ENCODE results near the gene GRM7. TPM values are rescaled to one million over a fixed set of nuclear protein-coding genes. Genes with fewer than 3 reads are reported as not detected.
A peak's percentile ranks its signal among the peaks of the same experiment; 100 is the strongest.

GRM7 gene
- total and polyA plus RNA-seq, 4 donors = 0.20 to 1.3 (median 0.80) TPM

DNA sequence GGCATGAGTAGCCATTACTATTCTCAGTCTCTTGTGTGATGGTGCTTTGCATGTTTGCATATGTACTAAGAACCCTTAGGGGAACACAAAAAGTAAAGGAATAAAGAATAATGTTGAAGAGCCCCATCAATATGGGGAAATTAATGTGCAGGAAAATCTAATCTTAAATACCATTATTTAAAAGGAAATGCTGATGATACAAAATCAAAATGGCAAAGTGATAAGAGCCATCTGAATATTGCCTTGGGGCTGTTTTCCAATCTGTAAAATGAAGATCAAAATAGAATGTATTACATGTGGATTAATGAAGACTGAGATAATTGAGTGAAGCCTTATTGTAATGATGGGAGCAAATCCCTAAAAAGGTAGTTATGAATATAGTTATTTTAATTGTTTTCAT lies 771.4 kb downstream of the GRM7 start:
- H3K9me3 ChIP-seq (ENCODE audit: control insufficient read depth in 4 of 4, insufficient read depth in 3 of 4, low read length in 3 of 4) = no peaks in the 10 kb centered on the region
- ATAC-seq (ENCODE audit: insufficient read depth, low FRiP score) (no peak), DNase-seq (no peak)
- no peaks in the 10 kb centered on the region for H3K36me3 ChIP-seq (ENCODE audit: control insufficient read depth in 4 of 4, insufficient read depth in 4 of 4, low read length in 4 of 4)
- H3K27ac ChIP-seq (ENCODE audit: low read depth in 1 of 2, low read length in 1 of 2) = no peak overlapping the region
- no peaks in the 10 kb centered on the region for H3K27me3 ChIP-seq (ENCODE audit: control insufficient read depth in 3 of 3, insufficient read depth in 3 of 3, low read length in 2 of 3)
- TF ChIP-seq, protein P1, sequence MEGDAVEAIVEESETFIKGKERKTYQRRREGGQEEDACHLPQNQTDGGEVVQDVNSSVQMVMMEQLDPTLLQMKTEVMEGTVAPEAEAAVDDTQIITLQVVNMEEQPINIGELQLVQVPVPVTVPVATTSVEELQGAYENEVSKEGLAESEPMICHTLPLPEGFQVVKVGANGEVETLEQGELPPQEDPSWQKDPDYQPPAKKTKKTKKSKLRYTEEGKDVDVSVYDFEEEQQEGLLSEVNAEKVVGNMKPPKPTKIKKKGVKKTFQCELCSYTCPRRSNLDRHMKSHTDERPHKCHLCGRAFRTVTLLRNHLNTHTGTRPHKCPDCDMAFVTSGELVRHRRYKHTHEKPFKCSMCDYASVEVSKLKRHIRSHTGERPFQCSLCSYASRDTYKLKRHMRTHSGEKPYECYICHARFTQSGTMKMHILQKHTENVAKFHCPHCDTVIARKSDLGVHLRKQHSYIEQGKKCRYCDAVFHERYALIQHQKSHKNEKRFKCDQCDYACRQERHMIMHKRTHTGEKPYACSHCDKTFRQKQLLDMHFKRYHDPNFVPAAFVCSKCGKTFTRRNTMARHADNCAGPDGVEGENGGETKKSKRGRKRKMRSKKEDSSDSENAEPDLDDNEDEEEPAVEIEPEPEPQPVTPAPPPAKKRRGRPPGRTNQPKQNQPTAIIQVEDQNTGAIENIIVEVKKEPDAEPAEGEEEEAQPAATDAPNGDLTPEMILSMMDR (IDR thresholded peaks at IDR 0.05; ENCODE audit: control extremely low read depth, extremely low read depth) = no peak
- H3K9ac ChIP-seq (ENCODE audit: insufficient read depth in 1 of 2, low read length in 2 of 2) = no peak overlapping the region
- H3K4me1 ChIP-seq (ENCODE audit: control insufficient read depth in 5 of 5, insufficient read depth in 5 of 5, low read length in 5 of 5) = peaks cover 0 to 17% (median 0%) of the 10 kb centered on the region in 5 donors
- H3K4me3 ChIP-seq = no peak overlapping the region

DNA sequence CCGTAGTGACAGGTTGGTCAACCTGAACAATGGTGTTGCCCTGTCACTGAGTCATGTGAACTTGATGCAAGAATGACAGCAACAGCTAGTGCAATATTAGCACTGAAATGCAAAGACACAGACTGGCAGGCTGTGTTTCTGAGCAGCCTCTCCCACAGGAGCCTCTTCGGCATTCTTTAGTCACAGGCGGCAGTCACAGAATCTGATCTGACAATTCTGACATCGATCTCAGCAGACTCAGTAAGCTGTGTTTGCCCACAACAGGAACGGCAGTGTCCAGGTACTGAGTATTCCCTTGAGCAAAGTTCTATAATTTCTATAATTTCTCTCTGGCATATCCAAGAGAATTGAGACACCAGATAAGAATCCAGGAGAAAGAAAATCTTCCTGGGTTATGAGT lies 776.8 kb downstream of the GRM7 start:
- TF ChIP-seq, protein P1 (IDR thresholded peaks at IDR 0.05; ENCODE audit: control extremely low read depth, extremely low read depth) = no peak
- Histone ChIP-seq H3K9ac (ENCODE audit: insufficient read depth in 1 of 2, low read length in 2 of 2) (no peak overlapping the region), H3K9me3 (ENCODE audit: control insufficient read depth in 4 of 4, insufficient read depth in 3 of 4, low read length in 3 of 4) (peaks cover 0 to 2% (median 0%) of the 10 kb centered on the region in 4 donors), H3K27me3 (ENCODE audit: control insufficient read depth in 3 of 3, insufficient read depth in 3 of 3, low read length in 2 of 3) (no peaks in the 10 kb centered on the region), H3K4me3 (no peak overlapping the region), H3K27ac (ENCODE audit: low read depth in 1 of 2, low read length in 1 of 2) (no peak overlapping the region), H3K36me3 (ENCODE audit: control insufficient read depth in 4 of 4, insufficient read depth in 4 of 4, low read length in 4 of 4) (no peaks in the 10 kb centered on the region), H3K4me1 (ENCODE audit: control insufficient read depth in 5 of 5, insufficient read depth in 5 of 5, low read length in 5 of 5) (no peaks in the 10 kb centered on the region)
- 69 to 82% methylated on average over 5 of the region's 5 CpGs for WGBS, 2 donors
- DNase-seq = no peak
- no peak for ATAC-seq (ENCODE audit: insufficient read depth, low FRiP score)

DNA sequence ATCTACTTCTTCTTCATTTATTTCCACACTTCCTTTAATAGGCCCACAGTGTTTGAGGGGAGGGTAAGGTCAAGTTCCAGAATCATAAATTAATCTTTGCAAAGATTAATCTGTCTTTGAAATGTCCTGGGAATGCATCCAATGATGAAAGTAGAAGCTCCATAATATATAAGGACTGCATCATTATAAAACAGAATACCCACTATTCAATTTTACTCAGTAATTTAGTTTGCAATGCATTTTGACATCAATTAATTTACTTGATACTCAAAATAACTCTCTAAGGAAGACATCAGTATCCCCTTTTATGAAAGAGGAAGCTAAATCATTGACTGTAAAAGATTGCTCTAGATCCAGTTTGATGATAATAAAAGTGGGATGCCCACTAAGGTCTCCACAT lies 777.2 kb downstream of the GRM7 start:
- no peak overlapping the region for H3K27ac ChIP-seq (ENCODE audit: low read depth in 1 of 2, low read length in 1 of 2)
- no peak overlapping the region for H3K9ac ChIP-seq (ENCODE audit: insufficient read depth in 1 of 2, low read length in 2 of 2)
- H3K4me3 ChIP-seq = no peak overlapping the region
- TF ChIP-seq, protein P1 (IDR thresholded peaks at IDR 0.05; ENCODE audit: control extremely low read depth, extremely low read depth) = no peak
- no peak for DNase-seq
- ATAC-seq (ENCODE audit: insufficient read depth, low FRiP score) = no peak
- H3K27me3 ChIP-seq (ENCODE audit: control insufficient read depth in 3 of 3, insufficient read depth in 3 of 3, low read length in 2 of 3) = no peaks in the 10 kb centered on the region
- peaks cover 0 to 2% (median 0%) of the 10 kb centered on the region in 4 donors for H3K9me3 ChIP-seq (ENCODE audit: control insufficient read depth in 4 of 4, insufficient read depth in 3 of 4, low read length in 3 of 4)
- no peaks in the 10 kb centered on the region for H3K4me1 ChIP-seq (ENCODE audit: control insufficient read depth in 5 of 5, insufficient read depth in 5 of 5, low read length in 5 of 5)
- no peaks in the 10 kb centered on the region for H3K36me3 ChIP-seq (ENCODE audit: control insufficient read depth in 4 of 4, insufficient read depth in 4 of 4, low read length in 4 of 4)

DNA sequence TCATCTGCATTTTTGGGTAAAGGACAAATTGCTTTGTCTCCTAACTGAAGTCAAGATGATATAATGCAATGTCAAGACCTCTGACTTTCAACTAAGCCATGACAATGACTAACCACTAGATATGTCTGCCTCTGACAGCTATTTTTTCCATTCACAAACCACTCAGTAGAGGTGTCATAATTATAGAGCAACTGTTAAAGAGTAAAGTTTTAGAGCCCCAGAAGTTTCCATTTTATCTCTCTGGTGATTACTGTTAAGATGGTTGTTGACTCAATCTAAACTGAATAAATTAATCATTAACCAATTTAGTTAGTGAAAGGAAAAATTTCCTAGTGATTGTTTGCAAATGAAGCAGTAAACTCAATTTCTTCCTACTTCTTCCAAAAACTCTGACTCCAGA lies 779.9 kb downstream of the GRM7 start:
- TF ChIP-seq, protein P1 (IDR thresholded peaks at IDR 0.05; ENCODE audit: control extremely low read depth, extremely low read depth) = no peak
- Histone ChIP-seq H3K9me3 (ENCODE audit: control insufficient read depth in 4 of 4, insufficient read depth in 3 of 4, low read length in 3 of 4) (peaks cover 0 to 3% (median 0%) of the 10 kb centered on the region in 4 donors), H3K27ac (ENCODE audit: low read depth in 1 of 2, low read length in 1 of 2) (no peak overlapping the region), H3K27me3 (ENCODE audit: control insufficient read depth in 3 of 3, insufficient read depth in 3 of 3, low read length in 2 of 3) (no peaks in the 10 kb centered on the region), H3K4me3 (no peak overlapping the region), H3K36me3 (ENCODE audit: control insufficient read depth in 4 of 4, insufficient read depth in 4 of 4, low read length in 4 of 4) (no peaks in the 10 kb centered on the region), H3K9ac (ENCODE audit: insufficient read depth in 1 of 2, low read length in 2 of 2) (no peak overlapping the region), H3K4me1 (ENCODE audit: control insufficient read depth in 5 of 5, insufficient read depth in 5 of 5, low read length in 5 of 5) (no peaks in the 10 kb centered on the region)
- no peak for DNase-seq
- peak; percentile 27 for ATAC-seq (ENCODE audit: insufficient read depth, low FRiP score)

Data from lung (tissue), 12 donors.